DOHH2 (cell line): Measurements from ENCODE around the gene TSPAN10.

ENCODE experiments used
- H3F3A ChIP-seq: fragments of 200-600 bp; sonication (generic), shearing (Covaris generic); 2 replicates; pipeline ENCODE4 v1.6.0; 2016; ENCODE audit warnings: antibody characterized with exemption, mild to moderate bottlenecking; ENCODE audit not compliant: control insufficient read depth, insufficient read depth
- H3K27ac ChIP-seq: fragments of 200-600 bp; sonication (generic); 2 replicates; pipeline ENCODE4 v1.5.1; 2014; ENCODE audit warnings: low read depth, mild to moderate bottlenecking, low read length, moderate library complexity
- H3K27me3 ChIP-seq: fragments of 200-600 bp; sonication (generic); 2 replicates; pipeline ENCODE4 v1.6.1; 2014; ENCODE audit warnings: mild to moderate bottlenecking, low read length, mixed read lengths; ENCODE audit not compliant: control insufficient read depth
- H3K36me3 ChIP-seq: fragments of 200-600 bp; sonication (generic); 2 replicates; pipeline ENCODE4 v1.6.1; 2014; ENCODE audit warnings: mild to moderate bottlenecking, low read length, moderate library complexity, mixed read lengths; ENCODE audit not compliant: control insufficient read depth
- H3K4me1 ChIP-seq: fragments of 200-600 bp; sonication (generic); 2 replicates; pipeline ENCODE4 v1.6.1; 2014; ENCODE audit warnings: mild to moderate bottlenecking, low read length, mixed read lengths; ENCODE audit not compliant: control insufficient read depth
- H3K4me2 ChIP-seq: fragments of 200-600 bp; sonication (generic); 2 replicates; pipeline ENCODE4 v1.6.0; 2014; ENCODE audit warnings: mild to moderate bottlenecking, low read length, moderate library complexity
- H3K4me3 ChIP-seq: fragments of 200-600 bp; sonication (generic); 2 replicates; pipeline ENCODE4 v1.5.1; 2014; ENCODE audit warnings: mild to moderate bottlenecking, low read length, mixed read lengths
- H3K79me2 ChIP-seq: fragments of 200-600 bp; sonication (generic); 2 replicates; pipeline ENCODE4 v1.6.1; 2014; ENCODE audit warnings: mild to moderate bottlenecking, low read length, mixed read lengths; ENCODE audit not compliant: control insufficient read depth
- H3K9me2 ChIP-seq: fragments of 200-600 bp; sonication (generic); replicated peaks from 2 replicates; pipeline ENCODE4 v1.6.1; 2014; ENCODE audit warnings: mild to moderate bottlenecking, low read length, mixed read lengths; ENCODE audit not compliant: control insufficient read depth
- H3K9me3 ChIP-seq: fragments of 200-600 bp; sonication (generic); 2 replicates; pipeline ENCODE4 v1.6.1; 2014; ENCODE audit warnings: antibody characterized with exemption, low read length, mixed read lengths; ENCODE audit not compliant: control insufficient read depth, insufficient read depth
- H4K20me1 ChIP-seq: fragments of 200-600 bp; sonication (generic); 2 replicates; pipeline ENCODE4 v1.6.0; 2014; ENCODE audit warnings: low read depth, mild to moderate bottlenecking, antibody characterized with exemption, low read length, moderate library complexity; ENCODE audit not compliant: control insufficient read depth, insufficient read depth
- EZH2phosphoT487 ChIP-seq: fragments of 200-600 bp; sonication (generic); IDR thresholded peaks from 2 replicates; pipeline ENCODE4 v1.6.1; 2017; ENCODE audit warnings: borderline replicate concordance, mild to moderate bottlenecking, antibody characterized with exemption, low read length, moderate library complexity, mixed read lengths
- TF ChIP-seq, protein P1 (sequence below): fragments of 200-600 bp; sonication (generic); IDR thresholded peaks from one replicate; pipeline ENCODE4 v1.5.1; 2014; ENCODE audit warnings: antibody characterized with exemption, mild to moderate bottlenecking, low read depth, low read length; ENCODE audit not compliant: poor library complexity, severe bottlenecking

Gene TSPAN10

GRCh38 chr17:81696218-81696941 lies 59.4 kb downstream of the TSPAN10 start:
- TF ChIP-seq, protein P1, sequence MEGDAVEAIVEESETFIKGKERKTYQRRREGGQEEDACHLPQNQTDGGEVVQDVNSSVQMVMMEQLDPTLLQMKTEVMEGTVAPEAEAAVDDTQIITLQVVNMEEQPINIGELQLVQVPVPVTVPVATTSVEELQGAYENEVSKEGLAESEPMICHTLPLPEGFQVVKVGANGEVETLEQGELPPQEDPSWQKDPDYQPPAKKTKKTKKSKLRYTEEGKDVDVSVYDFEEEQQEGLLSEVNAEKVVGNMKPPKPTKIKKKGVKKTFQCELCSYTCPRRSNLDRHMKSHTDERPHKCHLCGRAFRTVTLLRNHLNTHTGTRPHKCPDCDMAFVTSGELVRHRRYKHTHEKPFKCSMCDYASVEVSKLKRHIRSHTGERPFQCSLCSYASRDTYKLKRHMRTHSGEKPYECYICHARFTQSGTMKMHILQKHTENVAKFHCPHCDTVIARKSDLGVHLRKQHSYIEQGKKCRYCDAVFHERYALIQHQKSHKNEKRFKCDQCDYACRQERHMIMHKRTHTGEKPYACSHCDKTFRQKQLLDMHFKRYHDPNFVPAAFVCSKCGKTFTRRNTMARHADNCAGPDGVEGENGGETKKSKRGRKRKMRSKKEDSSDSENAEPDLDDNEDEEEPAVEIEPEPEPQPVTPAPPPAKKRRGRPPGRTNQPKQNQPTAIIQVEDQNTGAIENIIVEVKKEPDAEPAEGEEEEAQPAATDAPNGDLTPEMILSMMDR, result no peak
- no peak for TF ChIP-seq EZH2phosphoT487
- no peak overlapping the region for H3K27ac ChIP-seq

GRCh38 chr17:81697261-81698044 lies 60.5 kb downstream of the TSPAN10 start:
- Histone ChIP-seq H3K27ac (no peak overlapping the region), H3K4me3 (no peak overlapping the region), H3K9me2 (no peaks in the 10 kb centered on the region), H3K9me3 (no peaks in the 10 kb centered on the region), H3F3A (peaks cover 5% of the 10 kb centered on the region; the same call in 1 of the 2 replicates), H3K4me2 (no peak overlapping the region), H3K27me3 (no peaks in the 10 kb centered on the region), H4K20me1 (peaks cover 14% of the 10 kb centered on the region; the same call in 1 of the 2 replicates), H3K36me3 (peaks cover 93% of the 10 kb centered on the region), H3K4me1 (peaks cover 15% of the 10 kb centered on the region), H3K79me2 (peaks cover 62% of the 10 kb centered on the region)
- no peak for TF ChIP-seq EZH2phosphoT487

More at GRCh38 chr17:81696218-81696941, 59.4 kb downstream of the TSPAN10 start:
- H3F3A ChIP-seq, result peaks cover 5% of the 10 kb centered on the region; the same call in 1 of the 2 replicates
- H3K4me2 ChIP-seq, result no peak overlapping the region
- H3K4me1 ChIP-seq, result peaks cover 10% of the 10 kb centered on the region
- peaks cover 93% of the 10 kb centered on the region for H3K36me3 ChIP-seq
- H3K9me3 ChIP-seq, result no peaks in the 10 kb centered on the region
- H4K20me1 ChIP-seq, result peaks cover 5% of the 10 kb centered on the region; the same call in 1 of the 2 replicates
- H3K4me3 ChIP-seq, result no peak overlapping the region
- peaks cover 52% of the 10 kb centered on the region for H3K79me2 ChIP-seq
- no peaks in the 10 kb centered on the region for H3K9me2 ChIP-seq
- no peaks in the 10 kb centered on the region for H3K27me3 ChIP-seq
